Stimulated activated CD4-positive, alpha-beta T cell treated with anti-CD3 and anti-CD28 coated beads, TNF-alpha, amount 100 ng/mL, for 24 hours (primary cell): ENCODE results near the gene GFI1B.
"Not testable (repeated sequence)": the region's sequence is repeated elsewhere in the genome, so short reads cannot be mapped to it uniquely, and the experiment has no call there.

Source experiments
- DNase-seq, 3 experiments: peaks; one replicate each; pipeline ENCODE4 v3.0.0-alpha.2; 2020; ENCODE audit warnings: low read depth in 3 of 3

The GFI1B gene

GRCh38 chr9:132991351-132992300 lies 13.1 kb downstream of the GFI1B start:
- DNase-seq = no peak

- DNase-seq = no peak
These were observed 15.0 kb downstream of the GFI1B start for GRCh38 chr9:132993511-132993939.

DNA sequence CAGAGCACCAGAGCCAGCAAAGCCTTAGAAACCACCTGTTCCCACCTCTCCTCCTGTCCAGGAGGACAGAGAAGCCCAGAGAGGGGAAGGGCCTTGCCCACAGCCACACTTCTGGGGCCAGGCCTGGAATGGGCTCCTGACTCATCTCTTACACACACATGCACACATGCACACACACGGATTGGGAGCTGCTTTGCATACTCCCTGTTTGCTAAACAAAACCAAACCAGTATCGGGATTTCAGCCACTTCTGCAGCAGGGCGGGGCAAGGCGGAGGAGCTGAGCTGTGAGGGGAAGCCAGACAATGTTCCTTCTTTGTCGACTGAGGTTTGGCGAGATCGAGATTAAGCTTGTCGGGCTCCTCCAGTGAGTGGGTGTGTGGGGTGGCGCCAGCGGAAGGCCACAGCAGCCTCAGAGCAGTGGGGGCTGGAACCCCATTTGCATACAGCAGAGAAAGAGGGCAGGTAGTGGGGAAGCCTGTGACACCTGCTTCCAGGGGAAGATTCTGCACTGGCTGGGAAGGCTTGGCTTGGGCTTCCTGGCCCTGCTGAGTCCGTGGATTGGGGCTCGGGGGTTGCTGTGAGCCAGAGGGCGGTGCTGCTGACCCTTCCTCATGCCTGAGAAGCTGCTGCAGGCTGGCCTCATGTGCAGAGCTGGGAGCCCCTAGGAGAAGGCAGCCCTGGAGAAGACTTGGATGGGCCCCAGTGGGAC lies 16.1 kb downstream of the GFI1B start:
- peak in 1 of 3 experiments; percentile 12 for DNase-seq

DNA sequence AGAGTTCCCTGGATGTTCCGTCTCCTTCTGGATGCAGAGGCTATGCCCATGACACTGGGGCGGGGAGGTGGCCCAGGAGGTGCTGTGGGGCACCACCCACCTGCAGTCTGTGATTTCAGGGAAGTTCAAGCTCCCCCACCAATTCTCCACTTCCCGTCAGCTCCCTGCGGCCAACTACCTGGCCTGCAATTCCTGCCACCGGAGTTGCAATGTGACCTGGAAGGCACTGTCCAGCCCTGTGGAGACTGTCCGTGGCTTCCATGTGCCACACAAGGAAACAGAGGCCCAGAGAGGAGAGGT lies 16.6 kb downstream of the GFI1B start:
- no peak for DNase-seq

DNA sequence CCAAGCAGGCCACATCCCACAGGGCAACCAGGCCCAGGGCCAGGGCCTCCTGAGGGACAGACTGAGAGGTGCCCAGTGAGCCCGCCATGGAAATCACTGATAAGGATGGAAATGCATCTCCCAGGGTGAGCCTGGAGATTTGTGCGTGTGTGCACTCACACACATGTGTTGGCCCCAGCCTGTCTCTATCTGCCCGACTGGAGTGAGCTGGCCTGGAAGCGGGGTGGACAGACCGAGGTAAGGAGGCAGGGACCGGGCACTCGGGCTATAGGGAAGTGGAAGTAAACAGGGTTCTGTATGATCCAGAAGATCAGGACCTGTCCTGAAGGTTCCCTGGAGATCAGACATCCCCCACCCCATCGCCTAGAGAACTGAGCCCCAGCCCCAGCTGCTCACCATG lies 17.4 kb downstream of the GFI1B start:
- DNase-seq = no peak

DNA sequence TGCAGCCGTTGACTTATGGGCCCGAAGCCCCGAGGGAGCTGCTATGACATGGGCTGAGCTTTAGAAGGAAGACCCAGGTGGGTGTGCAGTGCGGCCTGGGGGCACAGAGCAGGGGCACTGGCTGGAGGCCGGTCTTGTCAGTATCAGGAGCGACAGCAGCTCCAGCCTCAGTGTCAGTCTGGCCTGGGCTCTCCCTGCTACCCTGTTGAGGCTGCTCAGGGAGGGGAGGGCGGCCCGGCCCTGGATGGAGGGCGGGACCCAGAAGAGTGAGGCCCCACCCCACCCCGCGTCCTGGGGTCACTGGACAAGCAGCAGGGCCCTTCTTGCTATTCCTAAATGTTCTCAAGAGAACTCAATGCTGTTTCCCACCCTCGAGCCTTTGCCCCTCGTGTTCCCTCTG lies 18.0 kb downstream of the GFI1B start:
- DNase-seq = no peak

DNA sequence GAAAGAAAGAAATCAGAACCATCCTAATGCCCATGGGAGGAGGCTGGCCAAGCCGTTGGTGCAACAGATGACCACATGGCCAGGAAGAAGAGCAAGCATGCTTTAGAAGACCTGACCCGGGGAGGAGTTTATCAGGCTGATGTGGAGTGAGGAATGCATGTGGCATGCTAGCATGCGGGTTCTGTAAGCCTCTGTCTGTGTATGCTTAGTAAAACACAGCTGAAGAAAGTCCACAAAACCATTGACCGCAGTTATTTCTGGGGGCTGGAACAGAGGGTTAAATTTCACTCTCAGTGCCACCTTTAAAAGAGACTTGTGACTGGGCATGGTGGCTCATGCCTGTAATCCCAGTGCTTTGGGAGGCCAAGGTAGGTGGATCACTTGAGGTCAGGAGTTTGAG lies 19.1 kb downstream of the GFI1B start:
- DNase-seq = no peak

DNA sequence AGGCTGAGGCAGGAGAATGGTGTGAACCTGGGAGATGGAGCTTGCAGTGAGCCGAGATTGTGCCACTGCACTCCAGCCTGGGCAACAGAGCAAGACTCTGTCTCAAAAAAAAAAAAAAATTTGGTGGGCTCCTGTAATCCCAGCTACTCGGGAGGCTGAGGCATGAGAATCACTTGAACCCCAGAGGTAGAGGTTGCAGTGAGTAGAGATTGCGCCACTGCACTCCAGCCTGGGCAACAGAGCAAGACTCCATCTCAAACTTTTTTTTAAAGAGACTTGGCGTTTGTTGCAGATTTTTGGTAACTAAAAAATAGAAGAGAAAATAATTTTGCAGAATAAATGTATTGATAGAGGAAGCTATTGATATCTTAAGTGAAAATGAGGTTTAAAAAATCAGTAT lies 19.7 kb downstream of the GFI1B start:
- DNase-seq = not testable (repeated sequence)

DNA sequence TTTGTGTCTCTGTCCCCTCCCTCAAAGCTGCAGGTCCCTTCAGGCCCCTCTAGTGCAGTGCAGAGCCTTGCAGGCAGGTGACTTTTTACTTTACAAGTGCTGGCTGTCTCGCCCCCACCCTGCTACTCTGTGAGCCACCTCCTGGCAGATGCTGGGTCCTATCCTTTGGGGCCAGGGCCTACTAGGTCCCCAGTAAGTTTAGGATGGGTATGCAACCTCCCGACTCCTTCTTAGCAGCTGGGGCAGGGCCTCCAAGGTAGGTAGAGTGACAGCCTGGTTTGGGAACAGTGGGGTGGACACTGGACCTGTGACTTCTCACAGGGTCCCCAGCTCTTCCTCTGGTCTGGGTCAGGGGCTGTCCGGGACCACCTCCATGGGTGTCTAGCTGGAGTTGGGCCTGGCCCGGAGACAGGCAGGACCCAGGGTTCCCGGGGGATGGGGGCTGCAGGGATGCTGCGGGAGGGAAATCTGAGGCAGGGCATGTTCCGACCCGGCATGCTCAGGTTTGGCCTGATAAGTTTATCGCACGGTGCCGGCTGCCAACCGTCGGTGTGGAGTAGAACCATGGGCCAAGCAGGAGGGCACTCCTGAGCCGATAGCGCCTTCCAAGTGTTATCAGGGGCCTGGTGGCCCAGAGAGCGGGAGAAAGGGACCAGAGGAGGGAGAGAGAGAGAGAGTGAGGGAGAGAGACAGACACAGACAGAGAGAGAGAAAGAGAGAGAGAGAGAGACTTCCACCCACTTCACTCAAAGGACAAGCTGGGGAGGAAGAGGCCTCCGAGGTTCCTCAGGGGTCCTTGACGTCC lies 20.5 kb downstream of the GFI1B start:
- DNase-seq = no peak

DNA sequence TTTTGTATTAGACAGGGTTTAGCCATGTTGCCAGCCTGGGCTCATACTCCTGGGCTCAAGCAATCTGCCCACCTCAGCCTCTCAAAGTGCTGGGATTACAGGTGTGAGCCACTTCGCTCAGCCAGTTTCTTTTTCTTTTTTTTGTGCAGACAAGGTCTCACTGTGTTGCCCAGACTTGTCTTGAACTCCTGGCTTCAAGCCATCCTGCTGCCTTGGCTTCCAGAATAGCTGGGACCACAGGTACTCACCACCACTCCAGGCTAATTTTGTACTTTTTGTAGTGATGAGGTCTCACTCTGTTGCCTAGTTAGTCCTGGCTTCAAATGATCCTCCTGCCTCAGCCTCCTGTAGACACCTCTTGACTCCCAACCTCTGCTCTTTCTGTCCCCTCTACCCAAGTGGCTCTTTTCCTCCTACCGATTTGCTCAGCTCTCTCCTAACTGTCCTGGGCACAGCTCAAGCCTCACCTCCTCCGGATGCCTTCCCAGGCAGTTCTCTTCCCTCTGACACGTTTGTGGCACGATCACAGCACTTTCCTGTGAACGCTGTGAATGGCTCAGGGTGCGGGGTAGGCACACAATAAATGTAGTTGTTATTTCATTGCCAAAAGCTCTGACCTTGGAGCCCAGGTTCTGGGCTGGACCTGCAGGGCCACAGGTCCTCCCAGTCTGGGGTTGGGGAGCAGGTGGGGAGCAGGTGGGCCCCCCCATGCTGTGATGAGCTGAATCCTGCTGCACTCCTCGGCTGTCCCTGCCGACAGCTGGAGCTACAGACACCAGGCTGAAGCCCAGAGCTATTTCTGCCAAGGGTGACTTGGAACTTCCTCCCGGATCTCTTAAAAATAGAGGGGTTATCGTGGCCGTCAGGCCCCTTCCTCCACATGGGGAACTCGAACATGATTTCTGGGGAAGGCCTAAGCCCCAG lies 23.9 kb downstream of the GFI1B start:
- DNase-seq = no peak

DNA sequence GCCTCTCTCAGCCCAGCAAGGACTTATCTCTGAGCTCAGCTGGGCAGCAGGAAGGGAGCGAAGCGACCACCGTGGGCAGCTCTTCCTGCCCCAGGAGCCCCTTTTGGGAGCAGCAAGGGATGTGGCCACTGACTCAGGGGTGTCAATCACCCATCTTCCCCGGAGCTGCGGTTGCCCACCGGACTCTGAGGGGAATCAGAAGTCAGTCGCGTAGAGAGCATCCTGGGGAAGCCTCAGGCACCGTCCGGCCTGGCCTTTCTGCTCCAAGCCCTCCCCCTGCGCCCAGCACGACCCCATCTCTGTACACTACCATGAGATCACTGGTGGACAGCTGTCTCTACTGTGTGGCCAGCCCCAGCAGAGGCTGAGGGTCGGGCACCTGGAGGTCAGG lies 24.6 kb downstream of the GFI1B start:
- DNase-seq = no peak

DNA sequence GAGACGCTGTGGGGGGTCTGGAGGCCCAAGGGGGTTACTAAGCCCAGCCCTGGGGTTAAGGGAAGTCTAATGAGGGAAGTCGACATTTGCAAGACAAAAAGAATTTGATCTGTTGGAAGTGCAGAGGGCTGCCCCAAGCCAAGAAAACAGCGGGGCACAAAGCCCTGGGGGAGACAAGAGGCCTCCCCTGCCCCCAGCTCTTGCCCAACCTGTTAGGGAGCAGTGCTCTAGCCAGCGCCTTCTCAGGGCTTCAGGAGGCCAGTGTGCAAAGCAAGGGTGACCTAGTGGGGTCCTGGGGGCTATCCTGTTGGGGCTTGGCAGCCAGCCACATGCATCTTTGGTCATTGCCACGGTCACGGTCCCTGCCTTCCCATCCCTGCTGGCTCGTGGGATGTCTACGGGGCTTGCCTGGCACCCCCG lies 25.2 kb downstream of the GFI1B start:
- no peak for DNase-seq

DNA sequence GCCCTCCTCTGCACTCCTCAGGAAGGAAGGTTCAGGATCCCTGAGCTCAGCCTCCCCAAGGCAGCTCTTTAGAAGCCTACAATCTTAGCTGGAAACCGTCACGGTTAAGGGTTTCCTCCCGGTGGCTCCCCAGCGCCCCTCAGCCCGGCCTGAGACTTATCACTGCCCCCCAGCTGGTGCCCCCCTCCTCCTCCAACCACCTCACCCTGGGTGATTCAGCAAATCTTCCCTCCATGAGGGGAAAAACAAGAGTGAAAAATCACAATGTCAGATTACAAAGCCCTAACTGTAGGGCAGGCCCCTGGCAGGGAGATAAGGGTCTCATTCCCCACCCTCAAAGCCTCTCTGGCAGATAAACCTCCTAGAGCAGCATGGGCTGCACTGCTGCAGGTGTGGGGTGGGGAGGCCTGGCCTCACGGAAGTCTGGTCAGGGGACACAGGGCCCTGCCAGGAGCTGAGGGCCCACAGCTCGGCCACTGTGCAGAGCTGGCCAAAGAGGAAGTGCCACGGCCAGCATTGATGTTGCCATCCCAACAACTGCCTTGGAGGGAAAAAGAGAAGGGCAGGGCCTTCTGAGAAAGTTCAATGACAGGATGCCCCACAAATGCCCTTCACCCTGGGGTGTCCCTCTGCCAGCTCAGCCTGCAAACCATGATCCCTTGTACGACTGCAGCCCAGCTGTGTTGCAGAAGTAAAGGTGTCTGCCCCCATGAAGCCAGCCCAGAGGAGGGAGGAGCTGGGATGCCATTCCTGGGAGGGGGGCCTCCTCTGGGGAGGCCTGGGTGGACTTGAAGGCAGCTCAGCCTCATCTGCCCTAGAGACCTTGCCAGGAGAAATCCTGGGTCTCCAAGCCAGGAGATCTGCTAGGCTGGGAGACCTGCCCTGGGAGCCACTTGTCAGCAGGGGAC lies 25.9 kb downstream of the GFI1B start:
- no peak for DNase-seq

DNA sequence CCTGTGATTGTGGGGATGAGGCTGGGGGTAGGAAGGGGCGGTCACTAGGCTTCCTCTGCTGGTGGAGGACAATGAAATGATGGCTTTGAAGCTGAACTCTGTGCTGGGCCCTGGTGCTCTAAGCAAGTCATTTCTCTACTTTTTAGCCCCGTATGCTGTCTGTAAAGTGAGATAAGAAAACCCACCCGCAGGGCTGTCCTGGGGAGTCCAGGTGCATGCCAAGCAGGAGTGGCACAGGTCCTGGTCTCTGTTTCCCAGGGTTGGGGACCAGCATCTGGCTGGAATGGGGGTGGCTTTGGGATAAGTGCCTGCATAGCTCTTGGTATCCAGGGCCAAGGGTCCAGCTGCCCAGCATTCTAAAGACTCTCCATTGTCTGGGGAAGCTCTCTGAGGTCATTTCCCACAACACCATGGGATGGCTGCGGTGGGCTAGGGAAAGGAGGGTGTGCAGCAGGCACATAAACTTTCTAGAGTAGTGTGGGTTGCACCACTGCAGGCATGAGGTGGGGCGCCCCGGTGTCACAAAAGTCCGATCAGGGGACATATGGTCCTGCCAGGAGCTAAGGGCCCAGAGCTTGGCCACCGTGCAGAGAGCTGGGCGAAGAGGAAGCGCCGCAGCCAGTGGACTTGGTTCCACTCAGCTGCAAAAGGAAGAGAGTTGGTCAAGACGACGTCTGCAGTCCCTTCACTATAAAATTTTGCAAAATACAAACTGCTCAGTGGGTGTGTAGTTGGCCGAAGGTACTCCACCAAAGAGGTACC lies 26.7 kb downstream of the GFI1B start:
- no peak for DNase-seq

DNA sequence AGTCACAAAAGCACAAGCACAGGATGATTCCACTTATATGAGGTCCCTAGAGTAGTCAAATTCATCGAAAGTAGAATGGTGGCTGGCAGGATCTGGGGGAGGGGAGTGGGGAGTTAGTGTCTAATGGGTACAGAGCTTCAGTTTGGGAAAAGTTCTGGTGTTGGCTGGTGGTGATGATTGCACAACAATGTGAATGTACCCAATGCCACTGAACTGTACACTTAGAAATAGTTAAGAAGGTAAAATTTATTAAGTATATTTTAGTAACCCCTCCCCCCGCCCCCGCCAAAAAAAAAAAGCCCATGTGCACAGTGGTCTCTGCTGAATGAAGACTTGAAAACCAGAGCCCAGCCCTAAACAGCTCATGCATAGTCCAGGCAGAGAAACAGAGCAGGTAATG lies 27.5 kb downstream of the GFI1B start:
- no peak for DNase-seq

DNA sequence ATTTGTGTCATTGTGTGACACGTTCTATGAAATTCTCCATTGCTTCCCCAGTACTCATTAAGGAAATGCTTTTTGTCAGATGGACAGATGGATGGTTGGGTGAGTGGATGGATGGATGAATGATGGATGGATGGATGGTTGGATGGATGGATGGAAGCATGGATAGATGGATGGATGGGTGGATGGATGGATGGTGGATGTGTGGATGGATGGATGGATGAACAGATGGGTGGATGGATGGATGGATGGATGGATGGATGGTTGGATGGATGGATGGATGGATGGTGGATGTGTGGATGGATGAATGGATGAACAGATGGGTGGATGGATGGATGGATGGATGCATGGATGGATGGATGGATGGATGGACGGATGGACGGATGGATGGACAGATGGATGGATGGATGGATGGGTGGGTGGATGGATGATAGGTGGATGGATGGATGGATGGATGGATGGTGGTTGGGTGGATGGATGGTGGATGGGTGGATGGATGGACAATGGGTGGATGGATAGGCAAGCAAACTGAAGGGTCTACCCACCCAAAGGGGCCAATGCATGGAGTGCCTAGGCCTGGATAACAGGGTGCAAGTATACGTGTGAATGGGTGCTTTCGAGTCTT lies 28.3 kb downstream of the GFI1B start:
- no peak for DNase-seq

DNA sequence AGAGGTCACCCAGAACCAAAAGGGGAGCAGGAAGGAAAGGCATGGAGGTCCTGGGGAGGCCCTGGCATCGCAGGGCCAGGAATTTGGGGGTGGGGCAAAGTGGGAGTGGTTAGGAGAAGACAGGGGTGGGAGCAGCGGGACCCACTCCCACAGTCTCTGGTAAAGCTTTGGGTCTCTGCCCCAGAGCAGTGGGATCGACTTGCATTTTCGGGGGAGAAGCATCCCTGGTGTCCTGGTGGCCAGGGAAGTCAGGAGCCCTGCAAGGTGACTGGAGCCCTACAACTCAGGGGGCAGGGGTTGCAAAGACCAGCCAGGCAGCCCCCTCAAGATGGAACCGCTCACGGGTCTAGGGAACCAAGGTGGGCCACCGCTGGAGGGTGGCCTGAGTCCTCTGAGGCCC lies 29.9 kb downstream of the GFI1B start:
- no peak for DNase-seq

GRCh38 chr9:133008824-133009223 lies 30.3 kb downstream of the GFI1B start:
- no peak for DNase-seq
